ENCODE results near the gene METTL14. TPM values are rescaled to one million over a fixed set of nuclear protein-coding genes. Genes with fewer than 3 reads are reported as not detected.

METTL14 gene
- total RNA-seq, 1 donor from 2014 or later, result 21.4 TPM

GRCh38 chr4:118734491-118735205 lies 49.5 kb downstream of the METTL14 start:
- no peak for DNase-seq (ENCODE audit: low spot score)

GRCh38 chr4:118736900-118737299 lies 51.7 kb downstream of the METTL14 start:
- DNase-seq (ENCODE audit: low spot score), result peak; percentile 60

GRCh38 chr4:118738090-118738489 lies 52.9 kb downstream of the METTL14 start:
- no peak for DNase-seq (ENCODE audit: low spot score)

GRCh38 chr4:118739022-118739713 lies 54.0 kb downstream of the METTL14 start:
- DNase-seq (ENCODE audit: low spot score), result no peak

- DNase-seq (ENCODE audit: low spot score), result no peak
These were observed 55.7 kb downstream of the METTL14 start for GRCh38 chr4:118740869-118741268.

GRCh38 chr4:118741301-118741855 lies 56.2 kb downstream of the METTL14 start:
- no peak for DNase-seq (ENCODE audit: low spot score)

- no peak for DNase-seq (ENCODE audit: low spot score)
These were observed 56.9 kb downstream of the METTL14 start for GRCh38 chr4:118742050-118742449.

- DNase-seq (ENCODE audit: low spot score), result no peak
These were observed 58.7 kb downstream of the METTL14 start for GRCh38 chr4:118743867-118744266.

GRCh38 chr4:118745357-118745756 lies 60.2 kb downstream of the METTL14 start:
- no peak for DNase-seq (ENCODE audit: low spot score)

GRCh38 chr4:118746251-118746919 lies 61.2 kb downstream of the METTL14 start:
- DNase-seq (ENCODE audit: low spot score), result no peak

- no peak for DNase-seq (ENCODE audit: low spot score)
These were observed 64.3 kb downstream of the METTL14 start for GRCh38 chr4:118749347-118749988.

- no peak for DNase-seq (ENCODE audit: low spot score)
These were observed 66.6 kb downstream of the METTL14 start for GRCh38 chr4:118751629-118752323.

GRCh38 chr4:118752551-118752950 lies 67.4 kb downstream of the METTL14 start:
- no peak for DNase-seq (ENCODE audit: low spot score)

GRCh38 chr4:118753096-118753495 lies 67.9 kb downstream of the METTL14 start:
- DNase-seq (ENCODE audit: low spot score), result no peak

- no peak for DNase-seq (ENCODE audit: low spot score)
These were observed 68.5 kb downstream of the METTL14 start for GRCh38 chr4:118753685-118754084.

GRCh38 chr4:118754890-118755289 lies 69.7 kb downstream of the METTL14 start:
- DNase-seq (ENCODE audit: low spot score), result no peak

- DNase-seq (ENCODE audit: low spot score), result no peak
These were observed 70.4 kb downstream of the METTL14 start for GRCh38 chr4:118755438-118756226.

GRCh38 chr4:118756429-118756828 lies 71.2 kb downstream of the METTL14 start:
- DNase-seq (ENCODE audit: low spot score), result no peak

- no peak for DNase-seq (ENCODE audit: low spot score)
These were observed 71.8 kb downstream of the METTL14 start for GRCh38 chr4:118756958-118757357.

- peak; percentile 84 for DNase-seq (ENCODE audit: low spot score)
These were observed 72.6 kb downstream of the METTL14 start for GRCh38 chr4:118757761-118758251.
